Measurements from ENCODE around the gene FKBP7. TPM values are rescaled to one million over a fixed set of nuclear protein-coding genes. Genes with fewer than 3 reads are reported as not detected.
A peak's percentile ranks its signal among the peaks of the same experiment; 100 is the strongest.

FKBP7 gene
- total and polyA plus RNA-seq, 2 of the 13 experiments (the other 11 are each of a cell fraction or from before 2014, with no cell fraction given) = 12.4 to 14.8 TPM

DNA sequence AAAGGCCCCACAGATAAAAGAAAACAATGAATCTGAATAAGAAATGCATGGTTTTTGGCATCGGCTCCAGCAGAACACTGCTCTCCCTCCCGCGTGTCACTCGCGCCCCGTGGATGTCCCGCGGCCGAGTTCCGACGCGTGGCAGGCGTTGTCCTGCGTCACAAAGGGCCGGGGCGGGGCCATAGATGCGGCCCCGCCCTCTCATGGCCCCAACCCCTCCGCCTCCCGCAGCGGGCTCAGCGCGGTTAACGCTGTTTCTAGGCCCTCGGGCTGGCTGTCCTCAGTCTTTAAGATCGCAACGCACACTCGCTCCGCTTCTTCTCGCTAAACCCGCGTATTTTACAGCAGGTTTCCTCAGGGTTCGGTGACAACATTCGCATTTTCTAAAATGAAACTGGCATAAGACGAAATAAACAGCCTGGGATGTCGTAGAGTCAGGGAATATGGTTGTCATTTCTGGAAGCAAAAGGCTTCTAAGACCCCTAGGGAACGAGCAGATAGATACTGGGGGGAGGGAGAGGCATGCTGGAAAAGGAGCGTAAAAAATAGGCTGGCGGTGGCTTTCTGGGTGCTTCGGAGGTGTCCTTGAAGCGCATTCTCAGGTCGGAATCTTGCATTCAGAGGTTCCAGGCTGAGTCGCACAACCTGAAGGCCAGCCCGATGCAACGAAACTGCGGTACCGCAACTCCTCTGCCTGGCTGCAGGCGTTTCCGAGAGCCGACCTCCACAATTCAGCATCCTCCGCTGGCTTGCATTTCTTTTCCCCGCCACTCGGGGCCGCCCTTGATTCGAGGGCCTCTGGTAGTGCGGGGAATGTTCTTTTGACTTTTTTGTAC lies at the start of gene FKBP7 (continued):
- peak; percentile 93 for TF ChIP-seq ETS1 (CRISPR knock-in tag; IDR thresholded peaks at IDR 0.05)
- TF ChIP-seq ZFP36 (IDR thresholded peaks at IDR 0.05; ENCODE audit: borderline replicate concordance, low read depth, low read length, partially characterized antibody) = no peak
- peak; percentile 85; the same call in 1 of the 2 replicates for TF ChIP-seq ZNF367 (CRISPR knock-in tag; IDR thresholded peaks at IDR 0.05; ENCODE audit: borderline replicate concordance)
- no peak for TF ChIP-seq DMTF1 (CRISPR knock-in tag; IDR thresholded peaks at IDR 0.05)
- peak; percentile 73 for TF ChIP-seq TFDP2 (CRISPR knock-in tag; IDR thresholded peaks at IDR 0.05)
- TF ChIP-seq KDM2A (CRISPR knock-in tag; IDR thresholded peaks at IDR 0.05; ENCODE audit: borderline replicate concordance, low read depth) = peak; percentile 81
- TF ChIP-seq BRD4 (CRISPR knock-in tag; IDR thresholded peaks at IDR 0.05) = no peak; the same call in 1 of the 2 replicates
- TF ChIP-seq, protein P1, sequence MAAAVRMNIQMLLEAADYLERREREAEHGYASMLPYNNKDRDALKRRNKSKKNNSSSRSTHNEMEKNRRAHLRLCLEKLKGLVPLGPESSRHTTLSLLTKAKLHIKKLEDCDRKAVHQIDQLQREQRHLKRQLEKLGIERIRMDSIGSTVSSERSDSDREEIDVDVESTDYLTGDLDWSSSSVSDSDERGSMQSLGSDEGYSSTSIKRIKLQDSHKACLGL (CRISPR knock-in tag; IDR thresholded peaks at IDR 0.05) = no peak
- TF ChIP-seq, protein P2, sequence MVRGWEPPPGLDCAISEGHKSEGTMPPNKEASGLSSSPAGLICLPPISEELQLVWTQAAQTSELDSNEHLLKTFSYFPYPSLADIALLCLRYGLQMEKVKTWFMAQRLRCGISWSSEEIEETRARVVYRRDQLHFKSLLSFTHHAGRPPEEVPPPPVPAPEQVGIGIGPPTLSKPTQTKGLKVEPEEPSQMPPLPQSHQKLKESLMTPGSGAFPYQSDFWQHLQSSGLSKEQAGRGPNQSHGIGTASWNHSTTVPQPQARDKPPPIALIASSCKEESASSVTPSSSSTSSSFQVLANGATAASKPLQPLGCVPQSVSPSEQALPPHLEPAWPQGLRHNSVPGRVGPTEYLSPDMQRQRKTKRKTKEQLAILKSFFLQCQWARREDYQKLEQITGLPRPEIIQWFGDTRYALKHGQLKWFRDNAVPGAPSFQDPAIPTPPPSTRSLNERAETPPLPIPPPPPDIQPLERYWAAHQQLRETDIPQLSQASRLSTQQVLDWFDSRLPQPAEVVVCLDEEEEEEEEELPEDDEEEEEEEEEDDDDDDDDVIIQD (CRISPR knock-in tag; IDR thresholded peaks at IDR 0.05; ENCODE audit: low read depth) = peak; percentile 13; the same call in 1 of the 2 replicates
- TF ChIP-seq ZSCAN30 (CRISPR knock-in tag; IDR thresholded peaks at IDR 0.05) = no peak
- TF ChIP-seq HHEX (CRISPR knock-in tag; IDR thresholded peaks at IDR 0.05) = 0 out of 2 replicates have a peak, but pooled peaks have one; percentile 6
- TF ChIP-seq ATF5 (CRISPR knock-in tag; IDR thresholded peaks at IDR 0.05; ENCODE audit: low read depth) = no peak
- TF ChIP-seq, protein P3, sequence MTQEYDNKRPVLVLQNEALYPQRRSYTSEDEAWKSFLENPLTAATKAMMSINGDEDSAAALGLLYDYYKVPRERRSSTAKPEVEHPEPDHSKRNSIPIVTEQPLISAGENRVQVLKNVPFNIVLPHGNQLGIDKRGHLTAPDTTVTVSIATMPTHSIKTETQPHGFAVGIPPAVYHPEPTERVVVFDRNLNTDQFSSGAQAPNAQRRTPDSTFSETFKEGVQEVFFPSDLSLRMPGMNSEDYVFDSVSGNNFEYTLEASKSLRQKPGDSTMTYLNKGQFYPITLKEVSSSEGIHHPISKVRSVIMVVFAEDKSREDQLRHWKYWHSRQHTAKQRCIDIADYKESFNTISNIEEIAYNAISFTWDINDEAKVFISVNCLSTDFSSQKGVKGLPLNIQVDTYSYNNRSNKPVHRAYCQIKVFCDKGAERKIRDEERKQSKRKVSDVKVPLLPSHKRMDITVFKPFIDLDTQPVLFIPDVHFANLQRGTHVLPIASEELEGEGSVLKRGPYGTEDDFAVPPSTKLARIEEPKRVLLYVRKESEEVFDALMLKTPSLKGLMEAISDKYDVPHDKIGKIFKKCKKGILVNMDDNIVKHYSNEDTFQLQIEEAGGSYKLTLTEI (CRISPR knock-in tag; conservative IDR thresholded peaks at IDR 0.05) = no peak
- TF ChIP-seq TBL1XR1 (IDR thresholded peaks at IDR 0.05; ENCODE audit: borderline replicate concordance, low read length, partially characterized antibody) = no peak
- no peak for TF ChIP-seq FIP1L1 (IDR thresholded peaks at IDR 0.05; ENCODE audit: borderline replicate concordance, insufficient read depth, low read depth, low read length)
- peak; percentile 95 for TF ChIP-seq ZNF430 (CRISPR knock-in tag; IDR thresholded peaks at IDR 0.05)
